Neuronal stem cell (in vitro differentiated cells): ENCODE data around the gene HINT3.

Source experiments
- DNase-seq: peaks from one replicate; pipeline ENCODE4 v3.0.0-alpha.2; 2013; ENCODE audit warnings: low spot score
- H2AFZ ChIP-seq: one replicate; pipeline ENCODE4 v1.6.1; 2013; ENCODE audit warnings: mild to moderate bottlenecking, low read length, inconsistent platforms
- H2AK5ac ChIP-seq: 2 replicates; pipeline ENCODE4 v1.6.1; 2013; ENCODE audit warnings: low read depth, mild to moderate bottlenecking, inconsistent platforms, low read length, moderate library complexity, mixed read lengths
- H2BK120ac ChIP-seq: 2 replicates; pipeline ENCODE4 v1.6.1; 2013; ENCODE audit warnings: low read depth, mild to moderate bottlenecking, inconsistent platforms, low read length, moderate library complexity, mixed read lengths
- H2BK12ac ChIP-seq: one replicate; pipeline ENCODE4 v1.6.1; 2013; ENCODE audit warnings: low read length, inconsistent platforms
- H2BK15ac ChIP-seq: 2 replicates; pipeline ENCODE4 v1.6.1; 2013; ENCODE audit warnings: mild to moderate bottlenecking, low read length, inconsistent platforms, mixed read lengths
- H2BK5ac ChIP-seq: one replicate; pipeline ENCODE4 v1.6.1; 2013; ENCODE audit warnings: inconsistent platforms, mild to moderate bottlenecking, low read length, moderate library complexity
- H3K14ac ChIP-seq: one replicate; pipeline ENCODE4 v1.6.1; 2013; ENCODE audit warnings: low read length, inconsistent platforms
- H3K18ac ChIP-seq: 2 replicates; pipeline ENCODE4 v1.6.1; 2013; ENCODE audit warnings: low read length, inconsistent platforms
- H3K23ac ChIP-seq: 2 replicates; pipeline ENCODE4 v1.6.1; 2013; ENCODE audit warnings: low read depth, mild to moderate bottlenecking, mixed read lengths, low read length, inconsistent platforms; ENCODE audit not compliant: poor library complexity
- H3K27ac ChIP-seq: replicated peaks from 3 replicates; pipeline ENCODE4 v1.5.1; 2013; ENCODE audit warnings: low read length, inconsistent platforms
- H3K27me3 ChIP-seq, 3 experiments: 2 replicates each; pipeline ENCODE4 v1.6.1; 2013; ENCODE audit warnings: low read length in 3 of 3, mild to moderate bottlenecking in 2 of 3, inconsistent platforms in 1 of 3, low read depth in 1 of 3, mixed read lengths in 1 of 3, moderate library complexity in 1 of 3; ENCODE audit not compliant: control insufficient read depth in 3 of 3, insufficient read depth in 3 of 3
- H3K36me3 ChIP-seq, 2 donors: replicated peaks in 1 of 2; 2 replicates each; pipeline ENCODE4 v1.6.1; 2013; ENCODE audit warnings: low read length in 2 of 2; ENCODE audit not compliant: control insufficient read depth in 2 of 2, insufficient read depth in 2 of 2
- H3K4ac ChIP-seq: 2 replicates; pipeline ENCODE4 v1.6.1; 2013; ENCODE audit warnings: inconsistent platforms, mild to moderate bottlenecking, low read length, moderate library complexity
- H3K4me1 ChIP-seq, 2 donors: 1 replicate in 1 of 2; 2 replicates in 1 of 2; pipeline ENCODE4 v1.6.1; 2013; ENCODE audit warnings: low read length in 2 of 2, low read depth in 1 of 2; ENCODE audit not compliant: control insufficient read depth in 2 of 2, insufficient read depth in 1 of 2
- H3K4me2 ChIP-seq: one replicate; pipeline ENCODE4 v1.6.1; 2013; ENCODE audit warnings: mild to moderate bottlenecking, low read length, inconsistent platforms; ENCODE audit not compliant: insufficient read depth, poor library complexity, severe bottlenecking
- H3K4me3 ChIP-seq, 2 donors: 2 replicates each; pipeline ENCODE4 v1.5.1; 2013; ENCODE audit warnings: low read length in 2 of 2, mild to moderate bottlenecking in 2 of 2, inconsistent platforms in 1 of 2, moderate library complexity in 1 of 2
- H3K79me1 ChIP-seq: one replicate; pipeline ENCODE4 v1.6.1; 2013; ENCODE audit warnings: low read depth, mild to moderate bottlenecking, inconsistent platforms, low read length, moderate library complexity
- H3K9ac ChIP-seq: one replicate; pipeline ENCODE4 v1.6.1; 2013; ENCODE audit warnings: mild to moderate bottlenecking, low read depth, low read length, inconsistent platforms; ENCODE audit not compliant: poor library complexity
- H3K9me3 ChIP-seq, 2 donors: replicated peaks in 1 of 2; 2 replicates each; pipeline versions ENCODE3 to v1.6.1; 2013; ENCODE audit warnings: low read length in 2 of 2, mild to moderate bottlenecking in 2 of 2, inconsistent platforms in 1 of 2, low read depth in 1 of 2, mixed read lengths in 1 of 2, moderate library complexity in 1 of 2; ENCODE audit not compliant: control insufficient read depth in 2 of 2, insufficient read depth in 1 of 2
- H4K8ac ChIP-seq: one replicate; pipeline ENCODE4 v1.6.1; 2013; ENCODE audit warnings: low read depth, mild to moderate bottlenecking, inconsistent platforms, low read length, moderate library complexity
- H4K91ac ChIP-seq: one replicate; pipeline ENCODE4 v1.6.1; 2013; ENCODE audit warnings: low read length, low read depth, mild to moderate bottlenecking, inconsistent platforms; ENCODE audit not compliant: poor library complexity
- WGBS, 2 donors: extraction: QIAGEN DNeasy Blood & Tissue Kit; methylation state at CpG; one replicate each; pipeline ENCODE4 v1.1.7; 2013; ENCODE audit warnings: missing lambda C conversion rate in 2 of 2, mixed read lengths in 1 of 2; ENCODE audit not compliant: insufficient read length in 2 of 2, insufficient replicate concordance in 1 of 2; ENCODE audit errors: extremely low coverage in 2 of 2; 5-methylcytosine and 5-hydroxymethylcytosine counted together

Gene HINT3

GRCh38 chr6:126010040-126010439 lies 53.5 kb downstream of the HINT3 start:
- no peak overlapping the region for H3K23ac ChIP-seq
- no peak overlapping the region for H2BK120ac ChIP-seq
- DNase-seq: no peak
- H3K4me1 ChIP-seq: no peaks in the 10 kb centered on the region
- no peak overlapping the region for H2BK15ac ChIP-seq
- no peak overlapping the region for H3K4me3 ChIP-seq
- H3K14ac ChIP-seq: no peak overlapping the region
- H4K91ac ChIP-seq: no peak overlapping the region
- H2AFZ ChIP-seq: no peak overlapping the region
- H2AK5ac ChIP-seq: no peak overlapping the region
- H3K36me3 ChIP-seq: peaks cover 5 to 99% of the 10 kb centered on the region in 2 donors
- no peak overlapping the region for H3K4me2 ChIP-seq
- H3K9me3 ChIP-seq: peaks cover 0 to 2% of the 10 kb centered on the region in 2 donors
- H3K79me1 ChIP-seq: no peaks in the 10 kb centered on the region
- WGBS, 2 donors: no CpG with 5 or more reads among the region's 4 CpGs
- no peaks in the 10 kb centered on the region for H3K27me3 ChIP-seq
- no peak overlapping the region for H4K8ac ChIP-seq
- H3K27ac ChIP-seq: no peak overlapping the region
- no peak overlapping the region for H2BK5ac ChIP-seq
- no peak overlapping the region for H3K18ac ChIP-seq
- H2BK12ac ChIP-seq: no peak overlapping the region
- H3K4ac ChIP-seq: no peak overlapping the region
- H3K9ac ChIP-seq: no peak overlapping the region

DNA sequence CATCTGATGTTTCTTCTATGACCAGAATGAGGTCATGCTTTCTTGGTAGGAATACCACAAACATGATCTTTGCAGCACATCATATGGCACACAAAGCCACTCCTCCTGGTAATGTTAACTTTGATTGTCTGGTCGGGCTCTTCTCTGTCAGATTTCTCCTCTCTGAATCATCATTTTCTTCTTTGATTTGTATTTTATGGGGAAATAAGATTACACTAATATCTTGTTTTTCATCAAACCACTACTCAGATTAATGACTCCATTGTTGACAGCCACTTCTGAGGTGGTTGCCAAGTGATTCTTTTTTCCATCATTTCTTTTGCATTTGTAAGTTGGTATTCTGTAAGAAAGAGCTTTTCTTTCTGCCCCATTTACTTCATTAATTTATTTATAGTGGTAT lies 59.3 kb downstream of the HINT3 start:
- Histone ChIP-seq H2BK12ac (no peak overlapping the region), H3K36me3 (peaks cover 8 to 96% of the 10 kb centered on the region in 2 donors), H3K23ac (no peak overlapping the region), H2AFZ (no peak overlapping the region), H2BK15ac (no peak overlapping the region), H3K4me3 (no peak overlapping the region), H2BK120ac (no peak overlapping the region), H3K27ac (no peak overlapping the region), H3K18ac (no peak overlapping the region), H3K27me3 (no peaks in the 10 kb centered on the region), H3K79me1 (peaks cover 2% of the 10 kb centered on the region), H4K91ac (no peak overlapping the region), H3K14ac (no peak overlapping the region), H2BK5ac (no peak overlapping the region), H4K8ac (no peak overlapping the region), H3K4ac (no peak overlapping the region), H3K4me1 (no peaks in the 10 kb centered on the region), H3K4me2 (no peak overlapping the region), H3K9ac (no peak overlapping the region), H2AK5ac (no peak overlapping the region), H3K9me3 (no peaks in the 10 kb centered on the region)
- DNase-seq: no peak
- WGBS, 2 donors: no CpG with 5 or more reads among the region's 1 CpG

DNA sequence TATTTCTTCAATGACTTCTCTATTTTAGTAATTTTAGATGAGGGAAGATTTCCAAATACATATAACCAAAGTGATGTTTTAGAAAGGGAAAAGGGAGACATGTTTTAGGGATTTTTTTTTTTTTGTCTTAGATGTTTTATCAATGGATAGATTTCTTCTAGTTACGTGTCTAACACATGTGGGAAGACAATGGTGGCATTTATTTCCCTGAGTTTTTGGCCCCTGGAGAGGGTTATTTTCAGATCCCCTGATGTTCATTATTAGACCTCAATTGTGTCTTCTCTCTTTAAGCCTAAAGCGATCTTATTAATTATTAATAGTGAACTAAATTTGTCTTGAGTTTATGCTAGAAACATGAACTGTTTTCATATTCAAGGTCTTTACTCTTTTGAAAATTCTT lies 60.0 kb downstream of the HINT3 start:
- Histone ChIP-seq H3K4me1 (no peaks in the 10 kb centered on the region), H3K27me3 (no peaks in the 10 kb centered on the region), H4K91ac (no peak overlapping the region), H3K27ac (no peak overlapping the region), H2BK120ac (no peak overlapping the region), H3K9me3 (no peaks in the 10 kb centered on the region), H3K9ac (no peak overlapping the region), H3K23ac (no peak overlapping the region), H3K14ac (no peak overlapping the region), H3K4me2 (no peak overlapping the region), H3K36me3 (peaks cover 10 to 96% of the 10 kb centered on the region in 2 donors), H3K18ac (no peak overlapping the region), H2BK15ac (no peak overlapping the region), H2BK5ac (no peak overlapping the region), H2AFZ (no peak overlapping the region), H3K79me1 (peaks cover 2% of the 10 kb centered on the region), H2BK12ac (no peak overlapping the region), H3K4ac (no peak overlapping the region), H3K4me3 (no peak overlapping the region), H4K8ac (no peak overlapping the region), H2AK5ac (no peak overlapping the region)
- WGBS, 2 donors: no CpG with 5 or more reads among the region's 2 CpGs
- no peak for DNase-seq

DNA sequence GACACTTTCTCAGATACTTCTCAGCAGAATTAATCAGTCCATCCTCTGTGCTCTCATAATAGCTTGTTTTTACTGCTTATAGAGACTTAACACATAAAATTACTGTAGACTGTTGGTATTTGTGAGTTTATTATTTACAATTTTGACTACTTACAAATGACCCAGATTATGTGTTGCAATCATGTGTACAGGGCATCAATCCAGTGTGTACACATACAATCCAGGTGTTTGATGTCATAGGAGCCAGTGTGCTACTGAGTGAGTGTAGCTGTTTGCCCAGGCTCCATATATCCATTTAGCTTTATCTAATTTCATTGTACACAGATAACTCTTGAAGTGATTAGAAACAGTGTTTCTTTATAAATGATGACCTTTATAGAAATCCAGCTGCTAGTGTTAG lies 61.1 kb downstream of the HINT3 start:
- no peak overlapping the region for H3K9ac ChIP-seq
- no peak overlapping the region for H2BK15ac ChIP-seq
- no peaks in the 10 kb centered on the region for H3K4me1 ChIP-seq
- H3K27me3 ChIP-seq: no peaks in the 10 kb centered on the region
- H3K14ac ChIP-seq: no peak overlapping the region
- no peak overlapping the region for H2BK5ac ChIP-seq
- H3K79me1 ChIP-seq: peaks cover 2% of the 10 kb centered on the region
- no peak overlapping the region for H4K91ac ChIP-seq
- DNase-seq: no peak
- no peak overlapping the region for H3K23ac ChIP-seq
- no peak overlapping the region for H2AFZ ChIP-seq
- H3K9me3 ChIP-seq: no peaks in the 10 kb centered on the region
- no peak overlapping the region for H3K27ac ChIP-seq
- H3K36me3 ChIP-seq: peaks cover 9 to 96% of the 10 kb centered on the region in 2 donors
- H2BK120ac ChIP-seq: no peak overlapping the region
- no peak overlapping the region for H2AK5ac ChIP-seq
- H3K18ac ChIP-seq: no peak overlapping the region
- H4K8ac ChIP-seq: no peak overlapping the region
- H2BK12ac ChIP-seq: no peak overlapping the region
- no peak overlapping the region for H3K4me2 ChIP-seq
- H3K4ac ChIP-seq: no peak overlapping the region
- H3K4me3 ChIP-seq: no peak overlapping the region
